ENCODE data around the gene DDO.

Gene DDO

GRCh38 chr6:110358553-110359160 is 56.7 kb downstream of the DDO start:
- TF ChIP-seq EZH2 (IDR thresholded peaks at IDR 0.05) = no peak
- TF ChIP-seq POLR2AphosphoS5 (IDR thresholded peaks at IDR 0.05; ENCODE audit: borderline replicate concordance, low read depth, low read length) = no peak; the same call in 1 of the 2 replicates
- TF ChIP-seq FOXP2 (optimal IDR thresholded peaks at IDR 0.05; ENCODE audit: control extremely low read depth, extremely low read length, insufficient read depth) = no peak
- Histone ChIP-seq H3K9ac (ENCODE audit: insufficient read length) (peak overlapping the region; percentile 66), H3K4me3 (peak overlapping the region; percentile 60), H3K9me3 (ENCODE audit: low read depth, low read length) (no peaks in the 10 kb centered on the region), H3K27ac (peak overlapping the region; percentile 80), H3K36me3 (ENCODE audit: insufficient read depth, low read length) (no peaks in the 10 kb centered on the region)
- no peak for DNase-seq (ENCODE audit: low read depth, low spot score)

GRCh38 chr6:110357664-110358552 is 57.5 kb downstream of the DDO start, which contains the start of gene METTL24:
METTL24 (minus strand) TSS chr6:110358349; CDS start chr6:110358272, 77 bp downstream.
- TF ChIP-seq EZH2 (IDR thresholded peaks at IDR 0.05) (no peak), POLR2AphosphoS5 (IDR thresholded peaks at IDR 0.05; ENCODE audit: borderline replicate concordance, low read depth, low read length) (no peak), FOXP2 (optimal IDR thresholded peaks at IDR 0.05; ENCODE audit: control extremely low read depth, extremely low read length, insufficient read depth) (no peak)
- DNase-seq (ENCODE audit: low read depth, low spot score) = no peak
- H3K4me3 ChIP-seq = peak within 1 kb of the TSS; percentile 68
- peak within 1 kb of the TSS; percentile 66 for H3K9ac ChIP-seq (ENCODE audit: insufficient read length)
- no peaks in the 10 kb centered on the region for H3K36me3 ChIP-seq (ENCODE audit: insufficient read depth, low read length)
- peak within 1 kb of the TSS; percentile 80 for H3K27ac ChIP-seq
- no peaks in the 10 kb centered on the region for H3K9me3 ChIP-seq (ENCODE audit: low read depth, low read length)

- Histone ChIP-seq H3K36me3 (ENCODE audit: insufficient read depth, low read length) (no peaks in the 10 kb centered on the region), H3K27ac (0 out of 2 replicates have a peak overlapping the region, but pooled peaks have one; percentile 15), H3K9ac (ENCODE audit: insufficient read length) (peak overlapping the region; percentile 54), H3K4me3 (peak overlapping the region; percentile 68), H3K9me3 (ENCODE audit: low read depth, low read length) (no peaks in the 10 kb centered on the region)
- TF ChIP-seq EZH2 (IDR thresholded peaks at IDR 0.05) (no peak), POLR2AphosphoS5 (IDR thresholded peaks at IDR 0.05; ENCODE audit: borderline replicate concordance, low read depth, low read length) (no peak), FOXP2 (optimal IDR thresholded peaks at IDR 0.05; ENCODE audit: control extremely low read depth, extremely low read length, insufficient read depth) (no peak)
- DNase-seq (ENCODE audit: low read depth, low spot score) = no peak
Observed at GRCh38 chr6:110357298-110357663, 58.1 kb downstream of the DDO start.

GRCh38 chr6:110356778-110357177 is 58.6 kb downstream of the DDO start:
- no peak overlapping the region for H3K27ac ChIP-seq
- H3K36me3 ChIP-seq (ENCODE audit: insufficient read depth, low read length) = no peaks in the 10 kb centered on the region
- TF ChIP-seq EZH2 (IDR thresholded peaks at IDR 0.05) (no peak), POLR2AphosphoS5 (IDR thresholded peaks at IDR 0.05; ENCODE audit: borderline replicate concordance, low read depth, low read length) (no peak), FOXP2 (optimal IDR thresholded peaks at IDR 0.05; ENCODE audit: control extremely low read depth, extremely low read length, insufficient read depth) (no peak)
- peak overlapping the region; percentile 68 for H3K4me3 ChIP-seq
- DNase-seq (ENCODE audit: low read depth, low spot score) = no peak
- H3K9me3 ChIP-seq (ENCODE audit: low read depth, low read length) = no peaks in the 10 kb centered on the region
- H3K9ac ChIP-seq (ENCODE audit: insufficient read length) = no peak overlapping the region

- H3K36me3 ChIP-seq (ENCODE audit: insufficient read depth, low read length) = no peaks in the 10 kb centered on the region
- TF ChIP-seq POLR2AphosphoS5 (IDR thresholded peaks at IDR 0.05; ENCODE audit: borderline replicate concordance, low read depth, low read length) (no peak), EZH2 (IDR thresholded peaks at IDR 0.05) (no peak), FOXP2 (optimal IDR thresholded peaks at IDR 0.05; ENCODE audit: control extremely low read depth, extremely low read length, insufficient read depth) (no peak)
- no peaks in the 10 kb centered on the region for H3K9me3 ChIP-seq (ENCODE audit: low read depth, low read length)
- DNase-seq (ENCODE audit: low read depth, low spot score) = no peak
- no peak overlapping the region for H3K9ac ChIP-seq (ENCODE audit: insufficient read length)
- no peak overlapping the region for H3K27ac ChIP-seq
- H3K4me3 ChIP-seq = no peak overlapping the region
Observed at GRCh38 chr6:110355727-110356126, 59.6 kb downstream of the DDO start.

- no peaks in the 10 kb centered on the region for H3K36me3 ChIP-seq (ENCODE audit: insufficient read depth, low read length)
- no peak overlapping the region for H3K9ac ChIP-seq (ENCODE audit: insufficient read length)
- no peak overlapping the region for H3K27ac ChIP-seq
- TF ChIP-seq FOXP2 (optimal IDR thresholded peaks at IDR 0.05; ENCODE audit: control extremely low read depth, extremely low read length, insufficient read depth) (no peak), EZH2 (IDR thresholded peaks at IDR 0.05) (no peak)
- no peak for DNase-seq (ENCODE audit: low read depth, low spot score)
- no peak overlapping the region for H3K4me3 ChIP-seq
- no peaks in the 10 kb centered on the region for H3K9me3 ChIP-seq (ENCODE audit: low read depth, low read length)
Observed at GRCh38 chr6:110355022-110355421, 60.4 kb downstream of the DDO start.

- Histone ChIP-seq H3K4me3 (no peak overlapping the region), H3K9me3 (ENCODE audit: low read depth, low read length) (no peaks in the 10 kb centered on the region)
- no peak for DNase-seq (ENCODE audit: low read depth, low spot score)
Observed at GRCh38 chr6:110354153-110354552, 61.2 kb downstream of the DDO start.

GRCh38 chr6:110353457-110354001 is 61.8 kb downstream of the DDO start:
- no peak overlapping the region for H3K9ac ChIP-seq (ENCODE audit: insufficient read length)
- no peaks in the 10 kb centered on the region for H3K36me3 ChIP-seq (ENCODE audit: insufficient read depth, low read length)
- DNase-seq (ENCODE audit: low read depth, low spot score) = no peak

More at GRCh38 chr6:110354153-110354552, 61.2 kb downstream of the DDO start:
- TF ChIP-seq FOXP2 (optimal IDR thresholded peaks at IDR 0.05; ENCODE audit: control extremely low read depth, extremely low read length, insufficient read depth) (no peak), EZH2 (IDR thresholded peaks at IDR 0.05) (no peak), POLR2AphosphoS5 (IDR thresholded peaks at IDR 0.05; ENCODE audit: borderline replicate concordance, low read depth, low read length) (no peak)
- no peak overlapping the region for H3K27ac ChIP-seq
- no peak overlapping the region for H3K9ac ChIP-seq (ENCODE audit: insufficient read length)
- H3K36me3 ChIP-seq (ENCODE audit: insufficient read depth, low read length) = no peaks in the 10 kb centered on the region

More at GRCh38 chr6:110353457-110354001, 61.8 kb downstream of the DDO start:
- TF ChIP-seq POLR2AphosphoS5 (IDR thresholded peaks at IDR 0.05; ENCODE audit: borderline replicate concordance, low read depth, low read length) (no peak), FOXP2 (optimal IDR thresholded peaks at IDR 0.05; ENCODE audit: control extremely low read depth, extremely low read length, insufficient read depth) (no peak), EZH2 (IDR thresholded peaks at IDR 0.05) (no peak)
- H3K4me3 ChIP-seq = no peak overlapping the region
- no peaks in the 10 kb centered on the region for H3K9me3 ChIP-seq (ENCODE audit: low read depth, low read length)
- H3K27ac ChIP-seq = peak overlapping the region; percentile 12; the same call in 1 of the 2 replicates
